ENCODE measurements around the gene NSG1.

The NSG1 gene

DNA sequence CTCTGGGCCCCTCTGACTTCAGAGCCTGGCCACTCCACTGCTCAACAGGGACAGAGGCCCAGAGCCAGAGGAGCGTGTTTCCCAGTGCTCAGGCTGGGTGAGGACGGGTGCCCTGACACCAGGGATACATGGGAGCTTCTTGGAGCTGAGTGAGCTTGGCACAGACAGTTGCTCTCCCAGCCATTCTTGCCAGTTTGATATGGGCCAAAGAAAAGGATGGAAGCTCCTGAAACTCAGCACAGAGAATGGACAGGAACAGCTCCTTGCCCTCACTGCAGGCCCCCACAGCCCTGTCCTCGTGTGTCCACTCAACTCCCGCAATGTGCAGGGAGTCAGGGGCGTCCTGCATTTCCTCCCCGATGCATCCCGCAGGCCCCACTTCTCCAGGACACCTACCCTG, 38.8 kb downstream of the NSG1 start:
- Histone ChIP-seq H4K20me1 (ENCODE audit: insufficient read depth, low read length) (no peaks in the 10 kb centered on the region), H3K36me3 (replicated peaks; ENCODE audit: insufficient read depth, low read length) (no peaks in the 10 kb centered on the region), H3K4me3 (ENCODE audit: low read length) (no peak overlapping the region), H2AFZ (ENCODE audit: low read length) (no peak overlapping the region), H3K4me2 (ENCODE audit: low read depth, low read length) (no peak overlapping the region), H3K9me2 (replicated peaks; ENCODE audit: insufficient read depth, low read length) (no peaks in the 10 kb centered on the region), H3K9ac (ENCODE audit: low read length) (no peak overlapping the region), H3K27ac (ENCODE audit: low read length) (no peak overlapping the region), H3K79me2 (ENCODE audit: low read length) (no peaks in the 10 kb centered on the region), H3K4me1 (ENCODE audit: low read length) (peaks cover 8% of the 10 kb centered on the region; the same call in 1 of the 2 replicates), H3K9me3 (replicated peaks; ENCODE audit: insufficient read depth, low read length) (no peaks in the 10 kb centered on the region), H3F3A (ENCODE audit: insufficient read depth, low read length) (no peaks in the 10 kb centered on the region), H3K27me3 (replicated peaks; ENCODE audit: insufficient read depth, low read length) (no peaks in the 10 kb centered on the region)
- TF ChIP-seq EZH2 (optimal IDR thresholded peaks at IDR 0.05; ENCODE audit: low read depth, low read length) = no peak
- no peak for TF ChIP-seq EZH2phosphoT487 (IDR thresholded peaks at IDR 0.05; ENCODE audit: low read length)
- TF ChIP-seq, protein P1, sequence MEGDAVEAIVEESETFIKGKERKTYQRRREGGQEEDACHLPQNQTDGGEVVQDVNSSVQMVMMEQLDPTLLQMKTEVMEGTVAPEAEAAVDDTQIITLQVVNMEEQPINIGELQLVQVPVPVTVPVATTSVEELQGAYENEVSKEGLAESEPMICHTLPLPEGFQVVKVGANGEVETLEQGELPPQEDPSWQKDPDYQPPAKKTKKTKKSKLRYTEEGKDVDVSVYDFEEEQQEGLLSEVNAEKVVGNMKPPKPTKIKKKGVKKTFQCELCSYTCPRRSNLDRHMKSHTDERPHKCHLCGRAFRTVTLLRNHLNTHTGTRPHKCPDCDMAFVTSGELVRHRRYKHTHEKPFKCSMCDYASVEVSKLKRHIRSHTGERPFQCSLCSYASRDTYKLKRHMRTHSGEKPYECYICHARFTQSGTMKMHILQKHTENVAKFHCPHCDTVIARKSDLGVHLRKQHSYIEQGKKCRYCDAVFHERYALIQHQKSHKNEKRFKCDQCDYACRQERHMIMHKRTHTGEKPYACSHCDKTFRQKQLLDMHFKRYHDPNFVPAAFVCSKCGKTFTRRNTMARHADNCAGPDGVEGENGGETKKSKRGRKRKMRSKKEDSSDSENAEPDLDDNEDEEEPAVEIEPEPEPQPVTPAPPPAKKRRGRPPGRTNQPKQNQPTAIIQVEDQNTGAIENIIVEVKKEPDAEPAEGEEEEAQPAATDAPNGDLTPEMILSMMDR (IDR thresholded peaks at IDR 0.05; ENCODE audit: low read length) = no peak
- no peak for DNase-seq

DNA sequence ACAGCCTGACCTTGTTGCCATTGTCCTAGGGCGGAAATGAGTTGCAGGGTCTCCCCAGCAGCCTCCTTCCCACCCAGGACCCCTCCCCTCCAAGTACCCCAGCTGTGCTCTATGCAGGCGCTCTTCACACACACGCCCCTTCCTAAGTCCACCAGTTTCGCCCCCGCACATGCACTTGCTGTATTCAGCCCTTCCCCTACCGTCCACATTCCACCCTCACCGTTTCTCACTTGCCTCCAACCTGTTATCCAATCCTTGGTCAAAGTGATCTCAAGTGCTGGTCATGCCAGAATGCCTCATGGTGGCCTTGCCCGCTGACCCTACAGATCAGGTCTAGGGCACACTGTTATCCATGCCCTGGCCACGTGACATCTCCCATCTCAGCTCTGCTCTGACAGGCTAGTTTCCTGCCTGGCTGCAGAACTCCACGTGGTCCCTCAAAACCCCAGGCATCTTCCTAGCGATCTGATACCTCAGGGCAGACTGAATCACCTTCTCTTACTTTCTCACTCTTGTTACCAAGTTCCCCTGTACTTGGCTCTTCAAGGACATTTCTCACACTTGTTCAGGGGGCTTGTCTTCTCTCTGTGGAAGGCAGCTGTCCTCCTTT, 39.7 kb downstream of the NSG1 start:
- Histone ChIP-seq H3K27ac (ENCODE audit: low read length) (no peak overlapping the region), H2AFZ (ENCODE audit: low read length) (no peak overlapping the region), H3K9ac (ENCODE audit: low read length) (no peak overlapping the region), H4K20me1 (ENCODE audit: insufficient read depth, low read length) (no peaks in the 10 kb centered on the region), H3K9me3 (replicated peaks; ENCODE audit: insufficient read depth, low read length) (no peaks in the 10 kb centered on the region), H3K79me2 (ENCODE audit: low read length) (no peaks in the 10 kb centered on the region), H3K36me3 (replicated peaks; ENCODE audit: insufficient read depth, low read length) (no peaks in the 10 kb centered on the region), H3K4me2 (ENCODE audit: low read depth, low read length) (no peak overlapping the region), H3K9me2 (replicated peaks; ENCODE audit: insufficient read depth, low read length) (no peaks in the 10 kb centered on the region), H3K4me3 (ENCODE audit: low read length) (no peak overlapping the region), H3K27me3 (replicated peaks; ENCODE audit: insufficient read depth, low read length) (no peaks in the 10 kb centered on the region), H3F3A (ENCODE audit: insufficient read depth, low read length) (no peaks in the 10 kb centered on the region), H3K4me1 (ENCODE audit: low read length) (peaks cover 8% of the 10 kb centered on the region; the same call in 1 of the 2 replicates)
- no peak for DNase-seq
- TF ChIP-seq, protein P1 (IDR thresholded peaks at IDR 0.05; ENCODE audit: low read length) = no peak
- no peak for TF ChIP-seq EZH2phosphoT487 (IDR thresholded peaks at IDR 0.05; ENCODE audit: low read length)
- TF ChIP-seq EZH2 (optimal IDR thresholded peaks at IDR 0.05; ENCODE audit: low read depth, low read length) = no peak

DNA sequence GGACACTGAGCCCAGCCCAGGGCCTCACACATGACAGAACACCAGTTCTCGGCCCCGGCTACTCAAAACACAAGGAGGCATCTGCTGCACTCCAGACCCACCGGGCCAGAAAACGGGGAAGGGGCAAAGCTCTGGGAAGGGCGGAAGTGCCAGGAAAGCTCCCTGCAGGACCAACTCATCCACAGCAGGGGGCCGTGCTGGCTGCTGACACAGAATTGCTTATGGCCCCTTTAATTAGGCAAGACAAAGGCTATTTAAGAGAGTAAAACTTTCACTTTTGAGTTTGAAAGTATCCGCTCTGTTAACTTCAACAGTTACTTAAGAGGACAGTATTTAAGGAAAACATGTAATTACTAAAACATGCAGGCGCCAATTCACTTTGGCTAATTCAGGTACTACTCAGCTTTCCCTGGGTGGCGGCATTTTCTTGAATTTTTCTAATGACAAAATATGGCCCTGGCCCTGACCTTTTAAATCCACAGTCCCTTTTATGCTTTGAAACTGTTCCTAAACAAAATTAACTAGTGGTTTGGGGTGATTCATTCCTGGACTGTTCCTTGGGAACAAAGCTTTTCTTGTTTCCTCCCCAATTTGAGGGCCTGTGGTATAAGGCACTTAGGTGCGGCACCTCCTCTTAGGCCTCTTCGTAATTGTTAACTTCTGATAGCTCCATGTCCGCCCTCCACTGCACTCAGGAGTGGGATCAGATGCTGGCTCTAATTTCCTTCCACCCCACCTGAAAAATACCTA, 40.4 kb downstream of the NSG1 start:
- Histone ChIP-seq H3K9ac (ENCODE audit: low read length) (no peak overlapping the region), H3K36me3 (replicated peaks; ENCODE audit: insufficient read depth, low read length) (no peaks in the 10 kb centered on the region), H4K20me1 (ENCODE audit: insufficient read depth, low read length) (no peaks in the 10 kb centered on the region), H3K27me3 (replicated peaks; ENCODE audit: insufficient read depth, low read length) (no peaks in the 10 kb centered on the region), H3K4me1 (ENCODE audit: low read length) (peaks cover 8% of the 10 kb centered on the region; the same call in 1 of the 2 replicates), H3K27ac (ENCODE audit: low read length) (no peak overlapping the region), H3K4me2 (ENCODE audit: low read depth, low read length) (no peak overlapping the region), H3K4me3 (ENCODE audit: low read length) (no peak overlapping the region), H2AFZ (ENCODE audit: low read length) (no peak overlapping the region), H3K9me2 (replicated peaks; ENCODE audit: insufficient read depth, low read length) (no peaks in the 10 kb centered on the region), H3F3A (ENCODE audit: insufficient read depth, low read length) (no peaks in the 10 kb centered on the region), H3K79me2 (ENCODE audit: low read length) (no peaks in the 10 kb centered on the region), H3K9me3 (replicated peaks; ENCODE audit: insufficient read depth, low read length) (no peaks in the 10 kb centered on the region)
- no peak for DNase-seq
- TF ChIP-seq, protein P1 (IDR thresholded peaks at IDR 0.05; ENCODE audit: low read length) = no peak
- TF ChIP-seq EZH2phosphoT487 (IDR thresholded peaks at IDR 0.05; ENCODE audit: low read length) (no peak), EZH2 (optimal IDR thresholded peaks at IDR 0.05; ENCODE audit: low read depth, low read length) (no peak)

Data from MM.1S (cell line).